ENCODE measurements around the gene COL11A1. TPM values are rescaled to one million over a fixed set of nuclear protein-coding genes. Genes with fewer than 3 reads are reported as not detected.

Gene COL11A1
- total RNA-seq, 4 donors from 2014 or later = 0.27 to 1.3 (median 0.60) TPM

DNA sequence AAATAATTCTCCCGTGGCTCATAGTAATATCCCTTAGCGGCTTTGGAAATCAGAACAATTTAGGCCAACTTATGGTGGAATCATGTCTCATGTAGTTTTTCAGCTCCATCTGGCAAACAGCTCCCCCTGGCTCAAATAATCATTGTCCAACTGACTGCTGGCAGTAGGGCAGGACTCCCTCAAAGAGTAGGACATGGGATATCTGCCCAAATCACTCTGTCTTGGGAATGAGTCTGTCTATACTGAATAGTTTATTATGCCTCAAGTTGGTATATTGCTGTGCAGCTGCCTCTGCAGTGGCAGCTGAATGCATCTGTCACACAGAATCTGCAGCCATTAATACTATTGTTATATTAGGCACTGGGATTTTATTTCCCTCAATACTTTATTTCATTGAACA, 255.7 kb downstream of the COL11A1 start:
- H3K27ac ChIP-seq = no peak overlapping the region
- intact Hi-C loops (cut with DNase I) = no loop called here
- TF ChIP-seq POLR2A (IDR thresholded peaks at IDR 0.05) = no peak
- no peaks in the 10 kb centered on the region for H3K36me3 ChIP-seq
- H3K4me1 ChIP-seq = no peaks in the 10 kb centered on the region
- no peak for DNase-seq
- H3K27me3 ChIP-seq = no peaks in the 10 kb centered on the region
- no peak overlapping the region for H3K4me3 ChIP-seq (replicated peaks in 1 of 3)
- H3K9me3 ChIP-seq = no peaks in the 10 kb centered on the region
- 63 to 72% methylated on average over 2 of the region's 2 CpGs for WGBS, 2 donors

DNA sequence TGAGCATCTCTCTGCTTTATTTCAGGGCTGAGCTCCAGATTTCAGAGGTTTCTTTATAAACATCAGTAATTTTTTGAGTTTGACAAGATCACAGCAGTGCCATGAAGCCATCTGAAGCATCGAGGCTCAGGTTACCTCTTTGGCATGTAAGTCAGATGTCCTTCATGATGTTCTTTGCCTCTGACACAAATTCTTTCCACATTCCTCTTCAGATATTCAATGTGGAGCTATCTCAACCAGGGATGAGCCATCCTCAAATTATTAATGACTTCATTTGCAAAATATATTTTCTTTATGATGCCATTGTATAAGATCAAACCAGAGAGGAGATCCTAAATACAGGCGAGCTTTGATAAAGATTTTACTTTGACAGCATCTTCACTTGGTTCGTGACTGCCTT, 256.7 kb downstream of the COL11A1 start:
- Histone ChIP-seq H3K27me3 (no peaks in the 10 kb centered on the region), H3K27ac (no peak overlapping the region), H3K36me3 (no peaks in the 10 kb centered on the region), H3K4me3 (replicated peaks in 1 of 3) (no peak overlapping the region), H3K9me3 (no peaks in the 10 kb centered on the region), H3K4me1 (no peaks in the 10 kb centered on the region)
- DNase-seq = no peak
- TF ChIP-seq, protein P1, sequence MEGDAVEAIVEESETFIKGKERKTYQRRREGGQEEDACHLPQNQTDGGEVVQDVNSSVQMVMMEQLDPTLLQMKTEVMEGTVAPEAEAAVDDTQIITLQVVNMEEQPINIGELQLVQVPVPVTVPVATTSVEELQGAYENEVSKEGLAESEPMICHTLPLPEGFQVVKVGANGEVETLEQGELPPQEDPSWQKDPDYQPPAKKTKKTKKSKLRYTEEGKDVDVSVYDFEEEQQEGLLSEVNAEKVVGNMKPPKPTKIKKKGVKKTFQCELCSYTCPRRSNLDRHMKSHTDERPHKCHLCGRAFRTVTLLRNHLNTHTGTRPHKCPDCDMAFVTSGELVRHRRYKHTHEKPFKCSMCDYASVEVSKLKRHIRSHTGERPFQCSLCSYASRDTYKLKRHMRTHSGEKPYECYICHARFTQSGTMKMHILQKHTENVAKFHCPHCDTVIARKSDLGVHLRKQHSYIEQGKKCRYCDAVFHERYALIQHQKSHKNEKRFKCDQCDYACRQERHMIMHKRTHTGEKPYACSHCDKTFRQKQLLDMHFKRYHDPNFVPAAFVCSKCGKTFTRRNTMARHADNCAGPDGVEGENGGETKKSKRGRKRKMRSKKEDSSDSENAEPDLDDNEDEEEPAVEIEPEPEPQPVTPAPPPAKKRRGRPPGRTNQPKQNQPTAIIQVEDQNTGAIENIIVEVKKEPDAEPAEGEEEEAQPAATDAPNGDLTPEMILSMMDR (IDR thresholded peaks at IDR 0.05) = no peak
- TF ChIP-seq POLR2A (IDR thresholded peaks at IDR 0.05) = no peak
- intact Hi-C loops (cut with DNase I) = no loop called here
- WGBS, 2 donors = 88 to 96% methylated on average over 3 of the region's 3 CpGs

DNA sequence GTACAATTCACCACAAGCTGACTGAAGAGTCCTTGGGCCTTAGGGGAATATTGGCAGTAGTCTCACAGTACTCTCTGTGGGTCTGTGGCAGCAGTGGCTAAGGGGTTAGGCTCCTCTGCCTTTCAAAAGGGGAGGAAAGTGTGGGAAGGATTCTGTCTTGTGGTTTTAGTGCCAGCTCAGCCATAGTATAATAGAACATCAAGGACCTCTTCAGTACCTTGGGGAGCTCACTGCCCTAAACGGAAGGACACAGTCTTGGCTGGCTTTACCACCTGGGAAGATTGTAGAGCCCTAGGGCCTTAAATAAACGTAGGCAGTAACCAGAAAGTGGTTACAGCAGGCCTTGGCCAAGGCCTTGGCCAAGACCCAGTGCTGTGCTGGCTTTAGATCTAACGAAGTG, 265.7 kb downstream of the COL11A1 start:
- DNase-seq = no peak
- intact Hi-C loops (cut with DNase I) = no loop called here
- no peak overlapping the region for H3K27ac ChIP-seq
- no peaks in the 10 kb centered on the region for H3K36me3 ChIP-seq
- no peaks in the 10 kb centered on the region for H3K4me1 ChIP-seq
- no peak overlapping the region for H3K4me3 ChIP-seq (replicated peaks in 1 of 3)
- no peaks in the 10 kb centered on the region for H3K27me3 ChIP-seq
- TF ChIP-seq POLR2A (IDR thresholded peaks at IDR 0.05) = no peak
- TF ChIP-seq, protein P1 (IDR thresholded peaks at IDR 0.05) = no peak
- WGBS, 2 donors = 40 to 46% methylated on average over 3 of the region's 3 CpGs
- no peaks in the 10 kb centered on the region for H3K9me3 ChIP-seq

DNA sequence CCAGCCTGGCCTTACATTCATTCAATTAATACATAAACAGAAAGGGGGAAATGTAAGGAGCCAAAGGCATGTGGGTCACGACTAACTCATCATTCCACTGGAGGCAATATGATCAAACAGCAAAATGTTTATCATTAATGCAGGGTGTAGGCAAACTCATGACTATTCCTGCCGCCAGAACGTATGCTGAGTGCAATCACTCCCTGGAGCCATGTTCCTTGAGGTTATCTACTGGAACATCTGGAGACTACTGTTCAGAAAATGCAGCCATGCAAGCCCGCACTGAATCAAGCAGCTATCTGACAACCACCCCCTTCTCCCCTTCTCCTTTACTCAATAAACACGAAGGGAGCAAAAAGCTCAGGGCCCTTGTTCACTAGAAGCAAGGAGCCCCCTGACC, 267.6 kb downstream of the COL11A1 start:
- H3K27ac ChIP-seq = no peak overlapping the region
- no peak overlapping the region for H3K4me3 ChIP-seq (replicated peaks in 1 of 3)
- no peaks in the 10 kb centered on the region for H3K4me1 ChIP-seq
- no peaks in the 10 kb centered on the region for H3K36me3 ChIP-seq
- intact Hi-C loops (cut with DNase I) = no loop called here
- no peak for TF ChIP-seq POLR2A (IDR thresholded peaks at IDR 0.05)
- TF ChIP-seq, protein P1 (IDR thresholded peaks at IDR 0.05) = no peak
- no peak for DNase-seq
- 81% methylated on average over 5 of the region's 5 CpGs for WGBS, 2 donors
- no peaks in the 10 kb centered on the region for H3K9me3 ChIP-seq
- no peaks in the 10 kb centered on the region for H3K27me3 ChIP-seq

DNA sequence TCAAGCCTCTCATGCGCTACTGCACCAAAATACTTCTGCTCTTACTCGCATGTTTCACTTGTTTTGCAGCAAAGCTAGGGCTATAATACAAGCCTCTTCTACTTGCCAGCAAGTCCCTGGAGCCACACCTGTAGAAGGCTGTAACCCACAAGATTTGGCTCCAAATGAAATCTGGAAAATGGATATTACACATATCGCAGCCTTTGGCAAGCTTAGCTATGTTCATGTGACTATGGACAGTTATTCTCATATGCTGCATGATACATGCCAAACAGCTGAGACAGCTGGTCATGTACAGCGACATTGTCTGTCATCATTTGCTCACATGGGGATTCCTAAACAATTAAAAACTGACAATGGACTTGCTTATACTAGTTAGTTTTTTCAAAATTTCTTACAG, 270.3 kb downstream of the COL11A1 start:
- H3K4me1 ChIP-seq = no peaks in the 10 kb centered on the region
- TF ChIP-seq, protein P1 (IDR thresholded peaks at IDR 0.05) = no peak
- TF ChIP-seq POLR2A (IDR thresholded peaks at IDR 0.05) = no peak
- no peak overlapping the region for H3K4me3 ChIP-seq (replicated peaks in 1 of 3)
- no peak for DNase-seq
- no peaks in the 10 kb centered on the region for H3K27me3 ChIP-seq
- WGBS, 2 donors = 84 to 87% methylated on average over 4 of the region's 4 CpGs
- H3K27ac ChIP-seq = no peak overlapping the region
- intact Hi-C loops (cut with DNase I) = no loop called here
- H3K9me3 ChIP-seq = no peaks in the 10 kb centered on the region
- no peaks in the 10 kb centered on the region for H3K36me3 ChIP-seq

DNA sequence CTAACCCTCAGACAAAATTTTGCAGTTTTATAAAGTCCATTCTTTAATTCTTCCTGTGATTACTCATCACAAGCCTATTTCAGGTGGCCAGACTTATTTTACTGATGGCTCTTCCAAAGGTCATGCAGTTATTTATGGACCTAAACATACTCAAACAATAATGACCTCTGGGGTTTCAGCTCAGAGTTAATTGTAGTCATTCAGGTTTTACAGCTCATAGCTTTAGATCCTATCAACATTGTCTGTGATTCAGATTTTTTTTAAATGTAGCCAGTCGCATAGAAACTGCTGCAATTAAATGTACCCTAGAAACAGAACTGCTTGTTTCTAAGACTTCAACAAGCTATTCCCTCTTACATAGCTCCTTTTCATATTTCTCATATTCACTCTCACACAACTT, 270.8 kb downstream of the COL11A1 start:
- no peaks in the 10 kb centered on the region for H3K4me1 ChIP-seq
- no peak for TF ChIP-seq POLR2A (IDR thresholded peaks at IDR 0.05)
- TF ChIP-seq, protein P1 (IDR thresholded peaks at IDR 0.05) = no peak
- no peak for DNase-seq
- intact Hi-C loops (cut with DNase I) = no loop called here
- no peaks in the 10 kb centered on the region for H3K9me3 ChIP-seq
- 70 to 71% methylated on average over 1 of the region's 1 CpG for WGBS, 2 donors
- no peak overlapping the region for H3K27ac ChIP-seq
- H3K4me3 ChIP-seq (replicated peaks in 1 of 3) = no peak overlapping the region
- H3K27me3 ChIP-seq = no peaks in the 10 kb centered on the region
- no peaks in the 10 kb centered on the region for H3K36me3 ChIP-seq
